SJSA1 (cell line): ENCODE measurements around the gene FLACC1. TPM values are rescaled to one million over a fixed set of nuclear protein-coding genes. Genes with fewer than 3 reads are reported as not detected.

Experiments
- DNase-seq, 2 experiments: peaks; one replicate each; pipeline ENCODE4 v3.0.0-alpha.2; 2015 to 2020; ENCODE audit warnings: low spot score in 2 of 2, low read depth in 1 of 2
- H3K27ac ChIP-seq: fragments of 250-450 bp; sonication (Bioruptor Pico); 2 replicates; pipeline ENCODE4 v1.5.1; 2020; ENCODE audit warnings: mild to moderate bottlenecking, moderate library complexity
- H3K27me3 ChIP-seq: fragments of 250-450 bp; sonication (Bioruptor Pico); replicated peaks from 2 replicates; pipeline ENCODE4 v1.5.1; 2020; ENCODE audit warnings: mild to moderate bottlenecking, moderate library complexity
- H3K36me3 ChIP-seq: fragments of 250-450 bp; sonication (Bioruptor Pico); 2 replicates; pipeline ENCODE4 v1.5.1; 2020; ENCODE audit warnings: mild to moderate bottlenecking
- H3K4me1 ChIP-seq: fragments of 250-450 bp; sonication (Bioruptor Pico); replicated peaks from 2 replicates; pipeline ENCODE4 v1.6.1; 2021; ENCODE audit warnings: mild to moderate bottlenecking
- H3K4me3 ChIP-seq: fragments of 250-450 bp; sonication (Bioruptor Pico); 2 replicates; pipeline ENCODE4 v1.5.1; 2020; ENCODE audit warnings: mild to moderate bottlenecking
- H3K9me3 ChIP-seq: fragments of 250-450 bp; sonication (Bioruptor Pico); replicated peaks from 2 replicates; pipeline ENCODE4 v1.5.1; 2020; ENCODE audit warnings: mild to moderate bottlenecking
- total RNA-seq: library from RNA; depleted of rRNA; stranded (reverse); fragments of >200 nt; shearing (Covaris generic); gene quantifications from 2 replicates; pipeline ENCODE4 v1.2.3, GENCODE V29; 2014

Gene FLACC1
- total RNA-seq, 1 experiment from 2014 or later = 0.58 TPM

GRCh38 chr2:201280191-201281040 lies 76.7 kb downstream of the FLACC1 start:
- no peaks in the 10 kb centered on the region for H3K27me3 ChIP-seq
- H3K4me3 ChIP-seq = no peak overlapping the region
- H3K9me3 ChIP-seq = no peaks in the 10 kb centered on the region
- DNase-seq = no peak
- no peak overlapping the region for H3K27ac ChIP-seq
- H3K36me3 ChIP-seq = peaks cover 24% of the 10 kb centered on the region
- H3K4me1 ChIP-seq = no peaks in the 10 kb centered on the region

GRCh38 chr2:201279079-201279478 lies 78.1 kb downstream of the FLACC1 start:
- Histone ChIP-seq H3K9me3 (no peaks in the 10 kb centered on the region), H3K27me3 (no peaks in the 10 kb centered on the region), H3K4me3 (no peak overlapping the region), H3K27ac (no peak overlapping the region), H3K4me1 (no peaks in the 10 kb centered on the region), H3K36me3 (peaks cover 18% of the 10 kb centered on the region)
- no peak for DNase-seq

GRCh38 chr2:201276511-201276910 lies 80.6 kb downstream of the FLACC1 start:
- DNase-seq = no peak
- Histone ChIP-seq H3K4me3 (no peak overlapping the region), H3K4me1 (no peaks in the 10 kb centered on the region), H3K9me3 (no peaks in the 10 kb centered on the region), H3K27ac (no peak overlapping the region), H3K27me3 (no peaks in the 10 kb centered on the region), H3K36me3 (peaks cover 18% of the 10 kb centered on the region)

GRCh38 chr2:201275990-201276389 lies 81.2 kb downstream of the FLACC1 start:
- Histone ChIP-seq H3K9me3 (no peaks in the 10 kb centered on the region), H3K36me3 (peaks cover 18% of the 10 kb centered on the region), H3K27ac (no peak overlapping the region), H3K4me3 (no peak overlapping the region), H3K4me1 (no peaks in the 10 kb centered on the region), H3K27me3 (no peaks in the 10 kb centered on the region)
- DNase-seq = no peak

GRCh38 chr2:201275069-201275468 lies 82.1 kb downstream of the FLACC1 start:
- Histone ChIP-seq H3K4me3 (no peak overlapping the region), H3K36me3 (peaks cover 18% of the 10 kb centered on the region), H3K27me3 (no peaks in the 10 kb centered on the region), H3K4me1 (no peaks in the 10 kb centered on the region), H3K27ac (no peak overlapping the region), H3K9me3 (no peaks in the 10 kb centered on the region)
- DNase-seq = no peak

GRCh38 chr2:201273330-201273983 lies 83.7 kb downstream of the FLACC1 start:
- Histone ChIP-seq H3K9me3 (no peaks in the 10 kb centered on the region), H3K4me3 (no peak overlapping the region), H3K27me3 (no peaks in the 10 kb centered on the region), H3K36me3 (peaks cover 10% of the 10 kb centered on the region), H3K27ac (no peak overlapping the region), H3K4me1 (no peaks in the 10 kb centered on the region)
- DNase-seq = no peak

GRCh38 chr2:201271917-201272316 lies 85.2 kb downstream of the FLACC1 start:
- Histone ChIP-seq H3K4me3 (no peak overlapping the region), H3K4me1 (no peaks in the 10 kb centered on the region), H3K27ac (no peak overlapping the region), H3K36me3 (peaks cover 10% of the 10 kb centered on the region; the same call in 1 of the 2 replicates), H3K27me3 (no peaks in the 10 kb centered on the region), H3K9me3 (no peaks in the 10 kb centered on the region)
- DNase-seq = no peak

GRCh38 chr2:201270293-201271001 lies 86.7 kb downstream of the FLACC1 start:
- no peaks in the 10 kb centered on the region for H3K4me1 ChIP-seq
- H3K36me3 ChIP-seq = peaks cover 3% of the 10 kb centered on the region; the same call in 1 of the 2 replicates
- H3K9me3 ChIP-seq = no peaks in the 10 kb centered on the region
- no peak for DNase-seq
- no peak overlapping the region for H3K4me3 ChIP-seq
- H3K27ac ChIP-seq = no peak overlapping the region
- no peaks in the 10 kb centered on the region for H3K27me3 ChIP-seq

GRCh38 chr2:201269764-201270163 lies 87.4 kb downstream of the FLACC1 start:
- Histone ChIP-seq H3K9me3 (no peaks in the 10 kb centered on the region), H3K4me3 (no peak overlapping the region), H3K27me3 (no peaks in the 10 kb centered on the region), H3K4me1 (no peaks in the 10 kb centered on the region), H3K27ac (no peak overlapping the region), H3K36me3 (peaks cover 3% of the 10 kb centered on the region; the same call in 1 of the 2 replicates)
- no peak for DNase-seq

- Histone ChIP-seq H3K9me3 (no peaks in the 10 kb centered on the region), H3K4me1 (no peaks in the 10 kb centered on the region), H3K27me3 (no peaks in the 10 kb centered on the region), H3K4me3 (no peak overlapping the region), H3K36me3 (peaks cover 3% of the 10 kb centered on the region; the same call in 1 of the 2 replicates), H3K27ac (no peak overlapping the region)
- no peak for DNase-seq
These were observed 89.7 kb downstream of the FLACC1 start for GRCh38 chr2:201267278-201268030.

- no peak for DNase-seq
- Histone ChIP-seq H3K36me3 (peaks cover 3% of the 10 kb centered on the region; the same call in 1 of the 2 replicates), H3K27ac (no peak overlapping the region)
These were observed 90.5 kb downstream of the FLACC1 start for GRCh38 chr2:201266629-201267028.

GRCh38 chr2:201264472-201265173 lies 92.5 kb downstream of the FLACC1 start:
- H3K36me3 ChIP-seq = peaks cover 3% of the 10 kb centered on the region; the same call in 1 of the 2 replicates
- H3K4me1 ChIP-seq = no peaks in the 10 kb centered on the region; the same call in 1 of the 2 replicates
- no peaks in the 10 kb centered on the region for H3K27me3 ChIP-seq
- no peaks in the 10 kb centered on the region for H3K9me3 ChIP-seq
- no peak overlapping the region for H3K4me3 ChIP-seq
- H3K27ac ChIP-seq = no peak overlapping the region
- DNase-seq = no peak

More at GRCh38 chr2:201266629-201267028, 90.5 kb downstream of the FLACC1 start:
- Histone ChIP-seq H3K4me3 (no peak overlapping the region), H3K4me1 (no peaks in the 10 kb centered on the region), H3K9me3 (no peaks in the 10 kb centered on the region), H3K27me3 (no peaks in the 10 kb centered on the region)

- Histone ChIP-seq H3K9me3 (no peaks in the 10 kb centered on the region), H3K4me3 (no peak overlapping the region), H3K36me3 (no peaks in the 10 kb centered on the region), H3K27me3 (no peaks in the 10 kb centered on the region), H3K27ac (no peak overlapping the region), H3K4me1 (peaks cover 6% of the 10 kb centered on the region)
- DNase-seq = no peak
These were observed 93.4 kb downstream of the FLACC1 start for GRCh38 chr2:201263779-201264178.
